Neural cell (in vitro differentiated cells): ENCODE measurements around the gene SNCAIP.

Experiments
- CTCF ChIP-seq: fragments of 450-650 bp; IDR thresholded peaks from 2 replicates; pipeline ENCODE4 v1.5.1; 2014; ENCODE audit warnings: antibody characterized with exemption, mild to moderate bottlenecking, moderate library complexity; ENCODE audit not compliant: poor library complexity, severe bottlenecking
- EP300 ChIP-seq: fragments of 450-650 bp; conservative IDR thresholded peaks from 2 replicates; pipeline ENCODE4 v1.6.1; 2014; ENCODE audit warnings: antibody characterized with exemption, mild to moderate bottlenecking, moderate library complexity; ENCODE audit not compliant: poor library complexity, severe bottlenecking
- EZH2 ChIP-seq: fragments of 200-600, 300-800 bp; shearing (Covaris generic), sonication (generic); IDR thresholded peaks from 2 replicates; pipeline ENCODE4 v1.6.1; 2014; ENCODE audit warnings: antibody characterized with exemption, low read length, borderline replicate concordance, mild to moderate bottlenecking; ENCODE audit not compliant: insufficient read depth, poor library complexity, severe bottlenecking
- MXI1 ChIP-seq: fragments of 450-650 bp; conservative IDR thresholded peaks from 2 replicates; pipeline ENCODE4 v1.6.1; 2014; ENCODE audit warnings: antibody characterized with exemption, mild to moderate bottlenecking; ENCODE audit not compliant: poor library complexity, severe bottlenecking
- POLR2AphosphoS5 ChIP-seq: IDR thresholded peaks from 2 replicates; pipeline ENCODE4 v1.6.1; 2012
- RAD21 ChIP-seq: fragments of 450-650 bp; conservative IDR thresholded peaks from 2 replicates; pipeline ENCODE4 v1.6.1; 2014; ENCODE audit warnings: antibody characterized with exemption, mild to moderate bottlenecking, moderate library complexity
- SMC3 ChIP-seq: fragments of 450-650 bp; conservative IDR thresholded peaks from 2 replicates; pipeline ENCODE4 v1.6.1; 2014; ENCODE audit warnings: antibody characterized with exemption, mild to moderate bottlenecking, moderate library complexity; ENCODE audit not compliant: poor library complexity
- TAF1 ChIP-seq: IDR thresholded peaks from 2 replicates; pipeline ENCODE4 v1.6.1; 2012; ENCODE audit warnings: low read depth

DNA sequence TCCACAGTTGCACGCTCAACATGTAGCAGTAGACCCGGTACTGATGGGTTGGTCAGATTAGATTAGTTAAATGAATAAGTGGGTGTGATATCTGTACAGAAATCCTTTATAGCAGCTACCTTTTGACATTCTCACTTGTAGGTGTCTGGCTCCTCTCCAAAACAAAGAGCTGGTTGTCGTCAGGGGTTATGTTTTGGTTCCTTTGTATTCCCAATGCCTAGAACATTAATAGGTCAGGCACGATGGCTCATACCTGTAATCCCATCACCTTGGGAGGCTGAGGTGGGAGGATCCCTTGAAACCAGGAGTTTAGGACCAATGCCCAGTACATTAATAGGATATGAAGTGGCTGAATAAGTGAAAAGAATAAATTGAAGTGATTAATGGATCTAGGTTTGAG lies 182.1 kb downstream of the SNCAIP start:
- TF ChIP-seq RAD21, result no peak
- TF ChIP-seq CTCF, result no peak
- no peak for TF ChIP-seq EZH2
- TF ChIP-seq EP300, result no peak
- no peak for TF ChIP-seq SMC3
- no peak for TF ChIP-seq MXI1
- TF ChIP-seq POLR2AphosphoS5, result no peak
- TF ChIP-seq TAF1, result no peak
